Skin of body (tissue), 2 donors: ENCODE measurements around the gene ANKRD16. TPM values are rescaled to one million over a fixed set of nuclear protein-coding genes. Genes with fewer than 3 reads are reported as not detected.

Experiments
- DNase-seq: peaks from one replicate; lab custom pipeline; 2025; lab: John Stamatoyannopoulos, UW
- total RNA-seq: library from RNA; depleted of rRNA; stranded (reverse); fragments of >200 nt; gene quantifications from one replicate; pipeline ENCODE4 v1.2.3, GENCODE V29; 2014

Gene ANKRD16
- total RNA-seq, 1 donor from 2014 or later = 6.8 TPM

GRCh38 chr10:5904227-5904626 is 14.5 kb upstream of the ANKRD16 start:
- DNase-seq = no peak

- DNase-seq = no peak
These were observed 13.9 kb upstream of the ANKRD16 start for GRCh38 chr10:5903563-5903962.

GRCh38 chr10:5902511-5903274 is 13.0 kb upstream of the ANKRD16 start:
- no peak for DNase-seq

- DNase-seq = no peak
These were observed 10.6 kb upstream of the ANKRD16 start for GRCh38 chr10:5900247-5900646.

GRCh38 chr10:5898163-5898562 is 8.5 kb upstream of the ANKRD16 start:
- no peak for DNase-seq

GRCh38 chr10:5897504-5897903 is 7.8 kb upstream of the ANKRD16 start:
- DNase-seq = no peak

- no peak for DNase-seq
These were observed 7.3 kb upstream of the ANKRD16 start for GRCh38 chr10:5897053-5897340.

GRCh38 chr10:5896208-5897052 is 6.7 kb upstream of the ANKRD16 start:
- DNase-seq = no peak

GRCh38 chr10:5895804-5896203 is 6.1 kb upstream of the ANKRD16 start:
- no peak for DNase-seq

- DNase-seq = no peak
These were observed 5.7 kb upstream of the ANKRD16 start for GRCh38 chr10:5895365-5895764.

GRCh38 chr10:5894873-5895272 is 5.2 kb upstream of the ANKRD16 start:
- DNase-seq = no peak

- no peak for DNase-seq
These were observed 4.7 kb upstream of the ANKRD16 start for GRCh38 chr10:5894403-5894802.

GRCh38 chr10:5893321-5893720 is 3.6 kb upstream of the ANKRD16 start:
- no peak for DNase-seq

GRCh38 chr10:5892007-5892406 is 2.3 kb upstream of the ANKRD16 start:
- DNase-seq = no peak

- DNase-seq = no peak
These were observed 1.3 kb upstream of the ANKRD16 start for GRCh38 chr10:5891009-5891408.

GRCh38 chr10:5890452-5890915 is 791 bp upstream of the ANKRD16 start:
- no peak for DNase-seq

- DNase-seq = no peak
These were observed 660 bp downstream of the ANKRD16 start for GRCh38 chr10:5888843-5889623.

GRCh38 chr10:5888351-5888750 is 1.3 kb downstream of the ANKRD16 start:
- DNase-seq = no peak

- DNase-seq = no peak
These were observed 2.1 kb downstream of the ANKRD16 start for GRCh38 chr10:5887641-5888040.

- no peak for DNase-seq
These were observed 2.7 kb downstream of the ANKRD16 start for GRCh38 chr10:5887029-5887428.

GRCh38 chr10:5885619-5886018 is 4.1 kb downstream of the ANKRD16 start:
- no peak for DNase-seq

- DNase-seq = no peak
These were observed 6.7 kb downstream of the ANKRD16 start for GRCh38 chr10:5882961-5883360.
